NCI-H146 treated with DMSO at 0.1 percent for 48 hours (cell line): ENCODE data around the gene LDHD.

Experiments used
- DNase-seq: peaks from one replicate; lab custom pipeline; 2025; ENCODE audit not compliant: unreplicated experiment; lab: John Stamatoyannopoulos, UW

LDHD gene

DNA sequence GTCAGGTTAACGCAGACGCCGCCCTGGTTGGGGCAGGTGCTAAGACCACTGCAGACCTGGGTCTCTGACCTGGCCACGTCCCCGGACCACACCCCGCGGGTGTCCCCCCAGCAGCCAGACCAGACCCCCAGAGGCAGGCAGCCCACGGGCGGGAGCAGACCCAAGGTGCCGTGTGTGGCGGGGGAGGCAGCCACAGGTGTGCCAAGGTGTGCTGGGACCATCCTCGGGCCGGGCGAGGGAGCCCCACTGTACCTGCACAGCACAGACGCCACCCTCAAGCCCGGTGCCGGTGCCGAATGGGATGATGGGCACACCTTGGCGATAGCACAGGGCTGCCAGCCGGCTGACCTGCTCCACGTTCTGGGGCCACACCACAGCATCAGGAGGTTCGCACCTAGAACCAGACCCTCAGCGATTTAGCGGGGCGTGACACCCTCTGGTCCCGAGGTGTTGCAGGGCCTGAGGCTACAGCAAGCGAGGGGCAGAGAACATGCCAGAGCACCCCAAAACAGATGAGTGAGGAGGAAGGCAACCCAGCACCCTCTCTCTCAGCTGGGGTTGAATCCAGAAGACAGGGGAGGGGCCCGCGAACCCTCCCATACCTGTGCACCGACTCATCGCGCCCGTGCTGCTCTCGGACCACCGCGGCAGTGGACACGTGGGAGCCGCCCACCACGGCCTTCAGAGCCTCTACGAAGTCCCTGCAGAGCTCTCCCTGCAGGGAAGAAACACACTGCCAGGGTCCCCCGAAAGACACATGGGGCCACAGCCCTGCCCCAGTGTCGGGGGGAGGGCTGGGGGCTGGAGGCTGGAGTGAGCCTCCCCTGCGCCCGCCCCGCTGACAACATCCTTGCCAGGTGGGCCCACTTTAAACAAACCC, 1.4 kb downstream of the LDHD start:
- no peak for DNase-seq

GRCh38 chr16:75114179-75114945, 2.2 kb downstream of the LDHD start:
- no peak for DNase-seq

DNA sequence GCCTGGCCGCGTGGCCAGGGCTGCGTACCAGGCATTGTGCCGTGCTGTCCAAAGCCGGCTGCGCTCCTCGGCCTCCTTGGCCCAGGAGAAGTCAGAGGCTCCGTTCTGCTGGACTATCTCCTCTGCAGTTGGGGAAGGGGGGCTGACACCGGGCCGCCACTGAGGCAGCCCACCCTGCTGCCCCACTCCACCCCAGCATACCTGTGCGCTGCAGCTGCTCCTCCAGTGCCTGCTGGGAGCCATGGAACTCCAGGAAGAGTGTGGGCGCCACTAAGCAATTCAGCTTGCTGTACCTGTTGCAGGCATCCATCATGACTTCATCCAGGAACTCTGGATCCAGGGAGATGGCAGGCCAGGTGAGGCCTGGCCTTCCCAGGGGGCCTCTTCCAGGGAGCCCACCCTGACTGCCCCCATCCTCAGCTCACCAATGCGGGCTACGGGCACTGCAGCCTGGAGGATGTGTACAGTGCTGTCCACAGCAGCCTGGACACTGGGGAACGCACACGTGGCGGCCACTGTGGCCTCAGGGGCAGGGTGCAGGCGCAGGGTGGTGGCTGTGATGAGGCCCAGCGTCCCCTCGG, 2.9 kb downstream of the LDHD start:
- no peak for DNase-seq

DNA sequence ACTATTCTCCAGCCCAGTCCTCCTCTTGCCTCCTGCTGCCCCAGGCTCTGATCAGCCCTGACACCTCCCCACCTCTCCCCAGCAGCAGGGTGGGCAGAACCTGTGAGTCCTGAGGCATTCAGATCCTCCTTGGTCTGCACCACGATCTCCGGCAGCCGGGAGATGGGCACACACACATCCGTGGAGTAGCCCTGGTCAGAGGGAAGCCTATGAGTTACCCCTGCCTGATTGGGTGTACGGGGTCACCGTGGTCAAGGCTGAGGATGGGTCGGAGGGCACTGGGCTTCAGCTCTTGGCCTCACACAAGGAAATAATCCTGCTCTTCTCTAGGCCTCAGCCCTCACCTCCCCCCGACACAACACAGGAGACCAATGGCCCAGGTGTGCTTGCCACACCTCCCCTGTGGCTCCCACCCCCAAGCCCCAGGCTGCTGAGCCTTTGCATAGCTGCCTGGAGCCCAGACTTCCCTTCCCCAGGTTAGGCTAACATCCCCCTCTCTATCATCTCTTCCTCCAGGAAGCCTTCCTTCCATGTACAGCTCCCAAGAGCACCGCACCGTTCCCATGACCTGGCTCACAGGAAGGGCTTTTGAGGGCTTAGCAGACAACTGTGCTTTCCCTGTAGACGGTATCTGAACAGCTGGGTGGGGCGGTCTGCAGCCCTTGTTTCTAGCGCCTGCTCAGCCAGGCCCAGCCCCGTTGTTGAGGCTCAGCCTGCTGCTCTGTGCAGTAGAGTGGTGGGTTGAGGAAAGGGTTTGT, 3.7 kb downstream of the LDHD start:
- no peak for DNase-seq

GRCh38 chr16:75111961-75112733, 4.4 kb downstream of the LDHD start:
- no peak for DNase-seq

GRCh38 chr16:75111514-75111940, 5.1 kb downstream of the LDHD start:
- DNase-seq = no peak

DNA sequence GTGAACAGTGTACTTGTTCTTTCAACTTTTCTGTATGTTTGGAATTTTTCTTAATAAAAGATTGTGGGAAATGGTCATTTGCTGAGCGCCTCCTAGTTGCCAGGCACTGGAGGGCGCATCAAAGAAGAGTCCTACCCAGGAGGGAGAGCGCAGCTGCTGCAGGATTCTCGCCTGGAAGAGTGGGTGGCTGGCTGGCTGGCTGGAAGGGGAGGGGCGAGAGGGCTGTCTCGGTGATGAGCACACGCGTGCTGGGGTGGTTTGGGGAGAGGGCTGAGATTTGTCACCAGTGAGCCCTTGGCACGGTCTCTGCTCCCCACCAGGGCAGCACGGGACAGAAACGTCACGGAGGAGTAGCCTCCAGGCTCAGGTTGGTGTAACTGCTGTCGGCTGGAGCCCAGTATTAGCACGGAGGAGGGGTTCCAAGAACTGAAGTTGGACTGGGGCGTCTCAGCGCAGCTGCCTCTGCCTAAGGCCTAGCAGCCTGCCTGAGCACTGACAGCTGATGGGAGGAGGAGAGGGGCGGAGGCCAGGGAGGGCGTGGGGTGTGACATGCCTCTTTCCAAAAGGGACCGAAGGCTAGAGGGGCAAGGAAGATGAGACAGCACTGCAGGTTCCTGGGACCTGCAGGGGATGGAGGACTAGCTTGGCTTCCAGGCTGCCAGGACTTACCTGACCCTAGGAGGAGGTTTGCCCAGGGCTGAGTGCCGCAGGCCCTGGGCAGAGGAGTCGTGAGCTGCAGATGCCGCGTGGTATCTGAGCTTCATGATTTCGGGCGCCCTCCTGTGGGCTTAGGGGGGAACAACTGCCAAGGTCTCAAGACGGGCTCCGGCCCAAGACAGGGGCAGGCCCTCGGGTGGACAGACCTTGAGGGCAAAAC, 5.7 kb downstream of the LDHD start:
- DNase-seq = peak; percentile 50

- no peak for DNase-seq
Measured at GRCh38 chr16:75109732-75110243, 6.8 kb downstream of the LDHD start.

DNA sequence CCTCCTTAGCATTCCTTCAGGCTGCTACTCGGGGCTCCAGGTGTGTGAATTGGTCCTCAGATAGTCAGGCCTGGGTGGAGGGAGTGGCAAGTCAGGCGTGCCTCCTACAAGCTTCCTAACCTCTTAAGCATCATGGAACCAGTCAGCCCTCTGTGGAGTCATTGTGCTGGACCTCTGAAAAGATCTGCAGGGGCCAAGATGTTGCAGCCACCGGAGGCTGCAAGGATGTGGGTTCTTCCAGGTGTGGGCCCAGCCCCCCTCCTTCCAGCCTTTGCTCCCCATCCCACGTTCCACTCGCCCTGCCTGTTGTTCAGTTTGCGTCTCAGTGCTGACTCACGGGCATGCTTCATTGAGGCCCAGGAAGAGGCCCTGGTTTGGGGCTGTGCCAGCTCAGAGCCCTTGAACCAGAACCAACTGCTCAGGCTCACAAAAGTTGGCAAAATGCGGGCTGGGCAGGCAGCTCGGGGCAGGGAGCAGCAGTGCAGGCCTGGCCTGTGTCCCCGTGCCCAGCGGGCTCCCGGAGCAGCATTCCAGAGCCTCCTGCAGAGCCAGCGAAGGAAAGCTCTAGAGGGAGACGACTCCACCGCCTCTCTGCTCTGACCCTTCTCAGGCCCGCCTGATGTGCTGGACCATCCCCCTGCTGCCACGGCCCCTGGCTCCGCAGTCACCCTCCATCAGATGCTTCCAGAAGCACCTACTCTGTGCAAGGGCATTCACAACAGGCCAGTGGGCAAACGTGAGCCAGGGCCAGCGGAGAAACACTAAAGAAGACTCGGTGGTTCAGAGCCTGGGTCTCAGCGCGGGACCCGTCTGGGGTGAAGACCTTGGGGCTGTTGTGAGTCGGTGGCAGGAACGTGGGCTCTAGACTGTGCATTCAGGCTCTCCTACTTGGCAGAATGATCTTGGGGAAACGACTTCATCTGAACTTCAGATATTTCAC, 7.5 kb downstream of the LDHD start:
- no peak for DNase-seq

- DNase-seq = no peak
Measured at GRCh38 chr16:75107505-75107904, 9.1 kb downstream of the LDHD start.

- DNase-seq = no peak
Measured at GRCh38 chr16:75106351-75107274, 10.0 kb downstream of the LDHD start.

- DNase-seq = no peak
Measured at GRCh38 chr16:75105306-75106061, 11.1 kb downstream of the LDHD start.

- DNase-seq = no peak
Measured at GRCh38 chr16:75104836-75105235, 11.7 kb downstream of the LDHD start.

DNA sequence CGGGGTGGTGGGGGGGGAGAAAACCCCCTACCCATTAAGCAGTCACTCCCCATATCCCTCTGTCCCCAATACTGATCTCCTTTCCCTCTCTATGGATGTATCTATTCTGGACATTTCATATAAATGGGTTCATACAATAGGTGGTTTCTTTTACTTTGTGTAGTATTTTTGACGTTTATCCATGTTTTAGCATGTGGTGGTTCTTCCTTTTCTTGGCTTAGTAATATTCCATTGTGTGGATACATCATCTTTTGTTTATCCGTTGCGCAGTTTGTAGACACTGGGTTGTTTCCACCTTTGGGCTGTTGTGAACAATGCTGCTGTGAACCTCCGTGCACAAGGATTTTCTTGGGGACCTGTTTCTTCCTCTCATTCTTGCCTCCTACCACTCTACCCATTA, 12.6 kb downstream of the LDHD start:
- no peak for DNase-seq

GRCh38 chr16:75102595-75102994, 14.0 kb downstream of the LDHD start:
- DNase-seq = no peak

GRCh38 chr16:75101635-75102034, 14.9 kb downstream of the LDHD start:
- no peak for DNase-seq
